Loucy (cell line): ENCODE data around the gene PADI3.

ENCODE experiments used
- H2AFZ ChIP-seq: fragments of 200-600 bp; sonication (generic); 2 replicates; pipeline ENCODE4 v1.6.0; 2016; ENCODE audit warnings: antibody characterized with exemption, mild to moderate bottlenecking, low read length, moderate library complexity
- H3F3A ChIP-seq: fragments of 200-600 bp; 2 replicates; pipeline ENCODE4 v1.6.0; 2016; ENCODE audit warnings: antibody characterized with exemption, low read depth, mild to moderate bottlenecking
- H3K27me3 ChIP-seq: fragments of 200-600 bp; sonication (generic); 2 replicates; pipeline ENCODE4 v1.6.1; 2014; ENCODE audit warnings: low read length, mild to moderate bottlenecking; ENCODE audit not compliant: insufficient read depth, poor library complexity, severe bottlenecking
- H3K36me3 ChIP-seq: fragments of 200-600 bp; sonication (generic); 2 replicates; pipeline ENCODE4 v1.6.1; 2016; ENCODE audit warnings: low read length; ENCODE audit not compliant: insufficient read depth
- H3K4me1 ChIP-seq: fragments of 200-600 bp; sonication (generic); 2 replicates; pipeline ENCODE4 v1.5.1; 2014; ENCODE audit warnings: low read length, mild to moderate bottlenecking; ENCODE audit not compliant: insufficient read depth, poor library complexity, severe bottlenecking
- H3K4me2 ChIP-seq: fragments of 200-600 bp; sonication (generic); 2 replicates; pipeline ENCODE4 v1.6.0; 2014; ENCODE audit warnings: antibody characterized with exemption, low read length, low read depth, mild to moderate bottlenecking; ENCODE audit not compliant: poor library complexity, severe bottlenecking
- H3K4me3 ChIP-seq: fragments of 200-600 bp; sonication (generic); 2 replicates; pipeline ENCODE4 v1.5.1; 2014; ENCODE audit warnings: low read length, mild to moderate bottlenecking, mixed read lengths; ENCODE audit not compliant: poor library complexity, severe bottlenecking
- H3K79me2 ChIP-seq: fragments of 200-600 bp; sonication (generic); 2 replicates; pipeline ENCODE4 v1.6.1; 2014; ENCODE audit warnings: low read length; ENCODE audit not compliant: insufficient read depth
- H3K9ac ChIP-seq: fragments of 200-600 bp; sonication (generic); 2 replicates; pipeline ENCODE4 v1.6.0; 2014; ENCODE audit warnings: mild to moderate bottlenecking, low read depth, low read length, moderate library complexity; ENCODE audit not compliant: poor library complexity, severe bottlenecking
- H3K9me2 ChIP-seq: fragments of 200-600 bp; sonication (generic); replicated peaks from 2 replicates; pipeline ENCODE4 v1.6.1; 2016; ENCODE audit warnings: low read depth, low read length, mixed read lengths
- H3K9me3 ChIP-seq: fragments of 200-600 bp; sonication (generic); 2 replicates; pipeline ENCODE4 v1.6.1; 2014; ENCODE audit warnings: mild to moderate bottlenecking, antibody characterized with exemption, low read length, low read depth; ENCODE audit not compliant: insufficient read depth
- H4K20me1 ChIP-seq: fragments of 200-600 bp; sonication (generic); 2 replicates; pipeline ENCODE4 v1.6.0; 2014; ENCODE audit warnings: antibody characterized with exemption, low read length, mild to moderate bottlenecking; ENCODE audit not compliant: insufficient read depth, poor library complexity, severe bottlenecking
- CTCF ChIP-seq: fragments of 200-600 bp; sonication (generic); conservative IDR thresholded peaks from 2 replicates; pipeline ENCODE4 v1.5.1; 2014; ENCODE audit warnings: mild to moderate bottlenecking, antibody characterized with exemption, low read length
- EZH2phosphoT487 ChIP-seq: fragments of 200-600 bp; IDR thresholded peaks from 2 replicates; pipeline ENCODE4 v1.6.1; 2018; ENCODE audit warnings: antibody characterized with exemption, mild to moderate bottlenecking, moderate library complexity, borderline replicate concordance

The PADI3 gene

GRCh38 chr1:17232759-17233661 lies 15.9 kb upstream of the PADI3 start:
- Histone ChIP-seq H3K27me3 (no peaks in the 10 kb centered on the region), H3K9me2 (no peaks in the 10 kb centered on the region), H3K4me3 (no peak overlapping the region), H2AFZ (no peak overlapping the region), H3F3A (no peaks in the 10 kb centered on the region), H3K9ac (peak overlapping the region; percentile 0), H3K9me3 (no peaks in the 10 kb centered on the region), H4K20me1 (no peaks in the 10 kb centered on the region), H3K79me2 (no peaks in the 10 kb centered on the region), H3K36me3 (no peaks in the 10 kb centered on the region), H3K4me2 (no peak overlapping the region), H3K4me1 (peaks cover 13% of the 10 kb centered on the region)
- TF ChIP-seq CTCF (no peak), EZH2phosphoT487 (no peak)

- TF ChIP-seq CTCF: no peak
- H3K79me2 ChIP-seq: no peaks in the 10 kb centered on the region
- no peaks in the 10 kb centered on the region for H3F3A ChIP-seq
- no peaks in the 10 kb centered on the region for H3K9me3 ChIP-seq
- no peaks in the 10 kb centered on the region for H3K27me3 ChIP-seq
- H3K4me3 ChIP-seq: no peak overlapping the region
- no peaks in the 10 kb centered on the region for H4K20me1 ChIP-seq
- no peaks in the 10 kb centered on the region for H3K36me3 ChIP-seq
- no peak overlapping the region for H3K4me2 ChIP-seq
- no peaks in the 10 kb centered on the region for H3K9me2 ChIP-seq
- no peak overlapping the region for H2AFZ ChIP-seq
- H3K9ac ChIP-seq: no peak overlapping the region
- H3K4me1 ChIP-seq: peaks cover 16% of the 10 kb centered on the region
Observed at GRCh38 chr1:17233675-17234320, 15.1 kb upstream of the PADI3 start.

GRCh38 chr1:17234405-17234804 lies 14.5 kb upstream of the PADI3 start:
- H3K36me3 ChIP-seq: no peaks in the 10 kb centered on the region
- no peaks in the 10 kb centered on the region for H3F3A ChIP-seq
- no peaks in the 10 kb centered on the region for H4K20me1 ChIP-seq
- no peak overlapping the region for H3K4me3 ChIP-seq
- no peaks in the 10 kb centered on the region for H3K79me2 ChIP-seq
- no peak overlapping the region for H3K9ac ChIP-seq
- no peak overlapping the region for H3K4me2 ChIP-seq
- H3K9me2 ChIP-seq: no peaks in the 10 kb centered on the region
- no peak overlapping the region for H2AFZ ChIP-seq
- H3K4me1 ChIP-seq: peaks cover 19% of the 10 kb centered on the region
- no peaks in the 10 kb centered on the region for H3K27me3 ChIP-seq
- TF ChIP-seq CTCF (no peak), EZH2phosphoT487 (no peak)
- no peaks in the 10 kb centered on the region for H3K9me3 ChIP-seq
